Prostate gland (tissue), 2 donors: Measurements from ENCODE around the gene GRIK3. TPM values are rescaled to one million over a fixed set of nuclear protein-coding genes. Genes with fewer than 3 reads are reported as not detected.

Experiments
- DNase-seq: peaks from one replicate; pipeline ENCODE4 v3.0.0-alpha.2; 2019; ENCODE audit warnings: low spot score
- H3K27ac ChIP-seq, 2 donors: fragments of 200-600 bp; sonication (generic); 2 replicates each; pipeline ENCODE4 v1.5.1; 2017 to 2019
- H3K27me3 ChIP-seq: fragments of 200-600 bp; sonication (generic); replicated peaks from 2 replicates; pipeline ENCODE4 v1.5.1; 2019; ENCODE audit not compliant: insufficient read depth
- H3K36me3 ChIP-seq, 2 donors: fragments of 200-600 bp; sonication (generic); 1 replicate in 1 of 2; 2 replicates in 1 of 2; pipeline versions ENCODE4 v1.5.1 to v1.8.1; 2017 to 2019
- H3K4me1 ChIP-seq: fragments of 200-600 bp; sonication (generic); replicated peaks from 2 replicates; pipeline ENCODE4 v1.5.1; 2019
- H3K4me3 ChIP-seq, 2 donors: fragments of 200-600 bp; sonication (generic); 2 replicates each; pipeline ENCODE4 v1.5.1; 2017 to 2019
- H3K9me3 ChIP-seq: fragments of 200-600 bp; sonication (generic); 2 replicates; pipeline ENCODE4 v1.5.1; 2017
- CTCF ChIP-seq, 4 experiments: fragments of 200-600 bp in 2 of 4; fragments of 450-650 bp in 2 of 4; sonication (generic) in 2 of 4; IDR thresholded peaks; 1 replicate in 3 of 4; 2 replicates in 1 of 4; pipeline ENCODE4 v1.5.1; 2016 to 2019; ENCODE audit warnings: antibody characterized with exemption in 4 of 4, mild to moderate bottlenecking in 2 of 4, moderate library complexity in 2 of 4
- POLR2A ChIP-seq: fragments of 450-650 bp; IDR thresholded peaks from one replicate; pipeline ENCODE4 v1.6.1; 2016; ENCODE audit warnings: antibody characterized with exemption, mild to moderate bottlenecking
- POLR2AphosphoS5 ChIP-seq: sonication (generic); formaldehyde crosslinking; IDR thresholded peaks from one replicate; pipeline ENCODE4 v1.6.1; 2017; ENCODE audit warnings: antibody characterized with exemption
- WGBS: methylation state at CpG from one replicate; pipeline ENCODE4 v1.1.5; 2018; 5-methylcytosine and 5-hydroxymethylcytosine counted together
- intact Hi-C: fragments of 100-400 bp; cut with DNase I; formaldehyde crosslinking; loops from one replicate; pipeline ENCODE4 v1.14.2; 2022
- total RNA-seq, 2 donors: library from RNA; depleted of rRNA; stranded (reverse); fragments of >200 nt; gene quantifications; one replicate each; pipeline ENCODE4 v1.1.0, GENCODE V29; 2016

GRIK3 gene
- total RNA-seq, 2 donors from 2014 or later, result 0.36 to 5.9 TPM

GRCh38 chr1:36786425-36786824 lies 247.9 kb downstream of the GRIK3 start:
- TF ChIP-seq POLR2A (no peak), CTCF (IDR thresholded peaks at IDR 0.05) (no peak), POLR2AphosphoS5 (no peak)
- 70% methylated on average over 5 of the region's 5 CpGs for WGBS
- Histone ChIP-seq H3K4me3 (no peak overlapping the region), H3K9me3 (no peaks in the 10 kb centered on the region), H3K4me1 (no peaks in the 10 kb centered on the region), H3K27ac (no peak overlapping the region), H3K36me3 (no peaks in the 10 kb centered on the region), H3K27me3 (peaks cover 3% of the 10 kb centered on the region)
- intact Hi-C loops, result no loop called here
- no peak for DNase-seq

GRCh38 chr1:36784147-36784859 lies 250.0 kb downstream of the GRIK3 start:
- Histone ChIP-seq H3K27me3 (peaks cover 3% of the 10 kb centered on the region), H3K9me3 (no peaks in the 10 kb centered on the region), H3K36me3 (no peaks in the 10 kb centered on the region), H3K4me3 (no peak overlapping the region), H3K4me1 (no peaks in the 10 kb centered on the region), H3K27ac (no peak overlapping the region)
- no peak for TF ChIP-seq POLR2AphosphoS5
- no peak for TF ChIP-seq CTCF (IDR thresholded peaks at IDR 0.05)
- TF ChIP-seq POLR2A, result no peak
- DNase-seq, result no peak
- intact Hi-C loops, result no loop called here
- WGBS, result 85% methylated on average over 9 of the region's 9 CpGs

DNA sequence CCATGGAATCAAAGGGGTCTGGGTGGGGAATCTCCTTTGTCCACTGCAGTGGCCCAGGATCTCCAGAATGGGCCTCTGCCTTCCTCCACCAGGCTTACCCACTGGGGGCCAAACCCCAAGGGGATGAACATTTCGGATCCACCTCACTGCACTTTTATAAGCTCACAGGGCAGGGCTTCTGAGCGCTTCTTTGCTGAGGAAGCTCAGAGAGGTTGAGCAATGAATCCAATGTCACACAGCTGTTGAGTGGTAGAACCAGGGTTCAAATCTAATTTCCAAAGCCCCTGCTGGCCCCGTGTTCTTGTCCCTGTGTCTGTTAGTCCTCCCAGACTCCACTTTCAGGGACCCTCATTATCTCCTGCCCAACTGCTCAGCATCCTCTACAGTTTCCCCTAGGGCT lies 250.8 kb downstream of the GRIK3 start:
- H3K9me3 ChIP-seq, result no peaks in the 10 kb centered on the region
- DNase-seq, result no peak
- intact Hi-C loops, result no loop called here
- peaks cover 3% of the 10 kb centered on the region for H3K27me3 ChIP-seq
- H3K27ac ChIP-seq, result no peak overlapping the region
- no peaks in the 10 kb centered on the region for H3K4me1 ChIP-seq
- no peak overlapping the region for H3K4me3 ChIP-seq
- H3K36me3 ChIP-seq, result no peaks in the 10 kb centered on the region
- TF ChIP-seq POLR2A (no peak), POLR2AphosphoS5 (no peak), CTCF (IDR thresholded peaks at IDR 0.05) (no peak)
- 82% methylated on average over 3 of the region's 3 CpGs for WGBS

- no peak overlapping the region for H3K27ac ChIP-seq
- peaks cover 3% of the 10 kb centered on the region for H3K27me3 ChIP-seq
- no peak for TF ChIP-seq POLR2A
- TF ChIP-seq POLR2AphosphoS5, result no peak
- no peak for TF ChIP-seq CTCF (IDR thresholded peaks at IDR 0.05)
- intact Hi-C loops, result no loop called here
- H3K4me3 ChIP-seq, result no peak overlapping the region
- 72% methylated on average over 2 of the region's 2 CpGs for WGBS
- no peak for DNase-seq
- H3K36me3 ChIP-seq, result no peaks in the 10 kb centered on the region
- no peaks in the 10 kb centered on the region for H3K9me3 ChIP-seq
- no peaks in the 10 kb centered on the region for H3K4me1 ChIP-seq
Measured at GRCh38 chr1:36782785-36783184, 251.5 kb downstream of the GRIK3 start.

- TF ChIP-seq CTCF (IDR thresholded peaks at IDR 0.05) (no peak), POLR2AphosphoS5 (no peak), POLR2A (no peak)
- Histone ChIP-seq H3K9me3 (no peaks in the 10 kb centered on the region), H3K27ac (no peak overlapping the region), H3K36me3 (no peaks in the 10 kb centered on the region), H3K27me3 (peaks cover 3% of the 10 kb centered on the region), H3K4me3 (no peak overlapping the region), H3K4me1 (no peaks in the 10 kb centered on the region)
- intact Hi-C loops, result no loop called here
- DNase-seq, result no peak
- WGBS, result 67% methylated on average over 6 of the region's 6 CpGs
Measured at GRCh38 chr1:36782085-36782484, 252.2 kb downstream of the GRIK3 start.
